IPS DF 19.7 (cell line): ENCODE results near the gene DLEC1.
"Not testable (repeated sequence)": the region's sequence is repeated elsewhere in the genome, so short reads cannot be mapped to it uniquely, and the experiment has no call there.

ENCODE experiments used
- DNase-seq: peaks from one replicate; pipeline ENCODE4 v3.0.0-alpha.2; 2013; ENCODE audit warnings: low read depth, low spot score

The DLEC1 gene

DNA sequence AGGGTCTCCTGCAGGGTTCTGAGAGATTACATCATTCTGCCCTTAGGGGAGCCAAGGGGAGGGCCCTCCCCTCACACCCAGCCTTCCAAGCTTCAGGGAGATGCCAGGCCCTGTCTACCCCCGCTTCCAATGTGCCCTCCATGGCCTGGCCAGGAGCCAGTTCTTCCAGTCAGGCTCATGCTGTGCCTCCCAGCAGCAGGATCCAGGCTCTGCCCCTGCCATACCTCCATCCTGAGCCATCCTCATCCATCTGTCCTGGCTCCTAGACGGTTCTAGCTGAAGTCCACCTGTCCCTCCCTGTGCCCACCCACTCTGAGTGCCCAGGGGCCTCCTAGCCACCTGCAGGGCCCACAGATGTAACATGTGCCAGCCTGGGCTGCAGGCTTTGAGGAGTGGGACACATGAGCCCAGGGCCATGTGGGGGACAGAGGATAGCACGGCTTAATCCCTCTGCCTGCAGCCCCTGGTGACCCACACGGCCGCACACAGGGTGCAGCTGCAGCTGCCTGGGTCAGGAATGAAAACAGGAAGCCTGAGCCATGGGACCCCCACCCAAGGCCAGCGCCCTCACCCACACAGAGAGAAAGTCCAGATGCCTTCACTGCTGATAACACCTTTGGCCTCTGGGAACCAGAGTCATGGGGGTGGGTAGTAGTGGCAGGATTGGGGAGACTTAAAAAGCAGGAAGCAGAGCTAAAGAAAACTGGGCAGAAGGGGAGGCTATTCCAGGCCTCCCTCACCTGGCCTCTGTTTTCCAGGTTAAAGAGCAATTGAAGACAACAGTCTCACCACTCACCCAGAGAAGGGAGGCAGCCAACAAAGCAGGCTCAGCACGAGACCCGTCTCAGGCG lies 21.3 kb upstream of the DLEC1 start:
- no peak for DNase-seq

- DNase-seq = no peak
Measured at GRCh38 chr3:38018296-38019266, 20.4 kb upstream of the DLEC1 start.

- no peak for DNase-seq
Measured at GRCh38 chr3:38019658-38020341, 19.2 kb upstream of the DLEC1 start.

DNA sequence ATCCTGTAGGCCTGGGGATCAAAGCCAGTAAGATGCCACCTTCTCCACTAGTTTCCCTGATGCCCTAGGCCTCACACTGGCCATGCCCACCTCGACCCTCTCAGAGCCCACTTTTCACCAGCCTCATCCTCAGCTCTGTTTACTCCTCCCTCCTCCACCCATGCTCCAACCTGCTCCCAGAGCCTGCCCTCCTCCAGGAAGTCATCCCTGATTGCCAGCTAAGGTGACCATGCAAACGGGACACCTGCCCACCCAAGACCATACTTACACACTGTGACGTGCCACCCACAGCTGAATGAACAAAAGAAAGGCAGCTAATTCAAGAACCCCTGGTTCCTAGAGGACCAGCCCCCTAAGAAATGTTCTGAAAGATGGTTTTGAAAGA lies 18.7 kb upstream of the DLEC1 start:
- DNase-seq = no peak

DNA sequence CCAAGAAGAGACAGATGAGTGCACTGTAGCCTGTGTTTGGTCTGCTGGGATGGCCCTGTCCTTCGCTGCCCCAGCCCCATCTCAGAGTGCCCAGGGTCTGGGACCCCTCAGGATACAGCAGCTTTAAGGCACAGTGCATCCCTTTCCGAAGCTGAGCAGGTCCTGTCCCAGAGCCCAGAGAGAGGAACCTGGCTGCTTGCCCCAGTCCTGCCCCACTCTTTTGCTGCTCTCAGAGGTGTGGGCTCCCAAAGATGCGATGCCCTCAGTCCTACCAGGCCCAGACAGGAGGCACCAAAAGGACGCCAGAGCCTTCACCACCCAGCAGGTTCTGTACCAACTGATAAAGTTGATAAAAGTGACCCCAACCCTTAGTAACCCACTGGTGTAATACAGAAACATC lies 17.8 kb upstream of the DLEC1 start:
- no peak for DNase-seq

DNA sequence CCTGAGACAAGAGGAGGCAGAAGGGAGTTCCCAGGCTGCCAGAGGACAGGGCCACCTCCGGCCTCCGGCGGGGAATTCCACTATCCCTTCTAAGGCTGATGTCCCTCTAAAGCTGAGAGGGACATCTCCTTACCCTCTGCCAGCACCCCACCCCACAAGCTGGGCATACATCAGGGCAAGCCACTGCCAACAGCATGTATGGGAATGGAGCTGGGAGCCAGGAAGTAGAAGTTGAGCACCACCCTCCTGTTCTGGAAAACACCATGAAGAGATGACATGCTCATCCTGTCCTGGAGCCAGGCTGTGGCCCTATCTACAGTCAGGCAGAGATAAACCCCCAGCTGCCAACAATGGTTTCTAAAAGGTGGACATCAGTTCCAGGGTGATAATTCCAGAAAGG lies 16.7 kb upstream of the DLEC1 start:
- no peak for DNase-seq

- no peak for DNase-seq
Measured at GRCh38 chr3:38022896-38023709, 15.9 kb upstream of the DLEC1 start.

- DNase-seq = no peak
Measured at GRCh38 chr3:38026856-38027255, 12.2 kb upstream of the DLEC1 start.

GRCh38 chr3:38027466-38028465 lies 11.2 kb upstream of the DLEC1 start:
- DNase-seq = no peak

GRCh38 chr3:38028621-38029361 lies 10.2 kb upstream of the DLEC1 start:
- DNase-seq = no peak

DNA sequence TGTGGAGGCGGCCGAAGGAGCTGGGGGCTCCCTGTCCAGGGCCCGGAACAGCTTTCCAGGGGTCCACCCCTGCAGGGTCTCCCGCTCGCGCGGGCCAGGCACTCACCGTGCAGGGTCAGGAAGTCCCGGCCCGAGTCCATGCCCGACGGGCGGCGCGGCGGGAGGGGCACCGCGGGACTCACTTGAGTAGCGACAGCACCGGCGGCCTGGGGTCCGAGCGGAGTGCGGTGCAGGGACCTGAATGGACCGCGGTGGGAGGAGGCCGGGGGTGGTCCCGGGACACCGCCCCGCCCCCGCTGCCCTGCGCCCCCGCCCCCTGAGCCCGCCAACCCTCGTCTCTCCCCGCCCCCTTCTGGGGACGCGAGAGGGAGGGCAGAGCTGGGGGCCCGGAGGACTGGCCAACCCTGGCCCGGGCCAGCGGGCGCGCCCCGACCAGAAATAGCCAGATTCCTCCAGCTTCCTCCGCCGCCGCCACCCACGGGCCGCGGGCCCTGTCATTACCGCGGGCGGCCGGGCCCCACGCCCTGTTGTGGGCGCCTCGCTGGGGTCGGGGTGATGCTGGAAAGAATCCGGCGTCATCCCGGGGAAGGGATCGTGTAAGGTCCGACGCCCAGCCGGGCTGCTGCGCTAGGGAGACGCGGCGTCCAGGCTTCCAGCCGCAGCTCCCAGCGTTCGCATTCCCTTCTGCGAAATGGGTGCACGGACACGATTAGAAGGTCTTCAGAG lies 9.4 kb upstream of the DLEC1 start, which contains the start of gene PLCD1:
Gene PLCD1 (minus strand): TSS at position 243 of the 726 bp plus-strand sequence. CDS start 103 bp downstream, at position 140.
- DNase-seq = no peak

DNA sequence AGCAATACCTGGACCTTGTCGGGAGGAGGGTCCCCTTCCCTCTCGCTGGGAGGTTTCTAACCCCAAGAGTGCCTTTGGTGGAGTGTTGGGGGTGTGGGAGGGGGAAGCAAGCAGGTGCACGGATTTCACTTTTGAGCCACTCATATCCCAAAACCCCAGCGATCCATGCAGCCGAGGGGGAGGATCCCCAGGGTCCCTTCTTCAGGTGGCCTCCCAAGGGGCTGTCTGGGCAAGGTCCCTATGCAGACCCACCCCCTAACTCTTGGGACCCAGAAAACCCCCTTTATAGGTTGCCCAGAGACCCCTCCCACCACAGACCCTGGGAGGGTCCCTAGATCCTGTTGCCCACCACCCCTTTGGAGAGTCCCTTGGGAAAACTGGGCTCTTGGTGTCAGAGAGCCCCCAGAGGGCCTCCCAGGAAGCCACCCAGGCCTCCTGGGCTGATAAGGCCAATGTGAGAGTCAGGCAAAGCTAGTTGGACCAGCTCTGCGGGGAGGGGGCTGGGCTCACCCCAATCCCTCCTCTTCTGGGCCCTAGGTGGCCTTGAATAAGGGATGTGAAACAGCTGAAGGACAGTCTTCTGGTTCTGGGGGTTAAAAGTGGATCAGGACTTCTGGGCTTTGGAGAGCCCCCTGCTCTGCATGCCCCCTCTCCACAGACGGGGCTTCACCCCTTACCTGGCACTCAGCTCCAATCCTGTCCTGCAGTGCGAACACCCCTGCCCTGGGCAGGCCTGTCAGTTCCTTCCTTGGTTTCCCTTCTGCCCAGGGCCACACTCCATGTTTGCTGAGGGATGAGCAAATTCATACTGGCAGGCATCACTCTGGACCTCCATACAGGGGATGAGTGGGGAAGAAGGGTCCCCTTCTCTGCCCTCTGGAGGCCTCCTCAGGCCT lies 8.6 kb upstream of the DLEC1 start:
- DNase-seq = no peak

GRCh38 chr3:38031022-38031994 lies 7.7 kb upstream of the DLEC1 start:
- DNase-seq = no peak

- DNase-seq = no peak
Measured at GRCh38 chr3:38032328-38032865, 6.6 kb upstream of the DLEC1 start.

DNA sequence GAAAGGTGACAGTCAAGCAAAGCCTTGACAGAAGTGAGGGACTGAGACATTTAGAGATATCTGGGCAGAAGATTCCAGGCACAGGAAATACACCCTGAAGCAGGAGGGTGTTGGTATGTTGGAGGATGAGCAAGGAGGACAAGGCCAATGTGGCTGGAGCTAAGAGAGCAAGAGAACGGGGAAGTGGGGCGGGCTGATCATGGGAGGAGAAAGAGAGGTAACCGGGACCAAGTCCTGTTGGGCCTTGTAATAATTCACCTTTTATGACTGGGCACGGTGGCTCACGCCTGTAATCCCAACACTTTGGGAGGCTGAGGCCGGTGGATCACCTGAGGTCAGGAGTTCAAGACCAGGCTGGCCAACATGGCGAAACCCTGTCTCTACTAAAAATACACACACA lies 5.4 kb upstream of the DLEC1 start:
- not testable (repeated sequence) for DNase-seq

DNA sequence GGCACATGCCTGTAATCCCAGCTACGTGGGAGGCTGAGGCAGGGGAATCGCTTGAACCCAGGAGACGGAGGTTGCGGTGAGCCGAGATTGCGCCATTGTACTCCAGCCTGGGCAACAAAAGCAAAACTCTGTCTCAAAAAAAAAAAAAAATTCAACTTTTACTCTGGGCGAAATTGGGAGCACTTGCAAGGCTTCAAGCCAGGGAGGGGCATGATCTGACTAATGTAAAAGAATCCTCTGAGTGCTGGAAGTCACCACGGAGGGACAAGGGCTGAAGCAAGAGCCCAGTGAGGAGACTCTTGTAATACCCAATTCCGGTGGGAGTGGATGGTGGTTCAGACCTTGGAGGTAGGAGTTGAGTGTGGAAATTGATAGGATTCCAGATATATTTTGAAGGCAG lies 4.7 kb upstream of the DLEC1 start:
- DNase-seq = not testable (repeated sequence)
